MM.1S (cell line): ENCODE data around the gene RTF1.

Experiments
- DNase-seq: peaks from one replicate; pipeline ENCODE4 v3.0.0-alpha.2; 2015
- H2AFZ ChIP-seq: fragments of 300-600 bp; sonication (generic); 2 replicates; pipeline ENCODE4 v1.6.0; 2016; ENCODE audit warnings: antibody characterized with exemption, low read length
- H3F3A ChIP-seq: fragments of 300-600 bp; sonication (generic); 2 replicates; pipeline ENCODE4 v1.6.1; 2016; ENCODE audit warnings: mild to moderate bottlenecking, antibody characterized with exemption, low read length, moderate library complexity, mixed read lengths; ENCODE audit not compliant: insufficient read depth
- H3K27ac ChIP-seq: fragments of 300-600 bp; sonication (generic); 2 replicates; pipeline ENCODE4 v1.5.1; 2016; ENCODE audit warnings: mild to moderate bottlenecking, low read length
- H3K27me3 ChIP-seq: fragments of 300-600 bp; sonication (generic); replicated peaks from 2 replicates; pipeline ENCODE4 v1.6.0; 2016; ENCODE audit warnings: low read length; ENCODE audit not compliant: insufficient read depth
- H3K36me3 ChIP-seq: fragments of 300-600 bp; sonication (generic); replicated peaks from 2 replicates; pipeline ENCODE4 v1.6.1; 2016; ENCODE audit warnings: mild to moderate bottlenecking, low read length, mixed read lengths; ENCODE audit not compliant: insufficient read depth
- H3K4me1 ChIP-seq: fragments of 300-600 bp; sonication (generic); 2 replicates; pipeline ENCODE4 v1.6.1; 2016; ENCODE audit warnings: low read length, mixed read lengths
- H3K4me2 ChIP-seq: fragments of 300-600 bp; sonication (generic); 2 replicates; pipeline ENCODE4 v1.6.0; 2016; ENCODE audit warnings: low read depth, low read length
- H3K4me3 ChIP-seq: fragments of 300-600 bp; sonication (generic); 2 replicates; pipeline ENCODE4 v1.5.1; 2016; ENCODE audit warnings: low read length, mixed read lengths
- H3K79me2 ChIP-seq: fragments of 300-600 bp; sonication (generic); 2 replicates; pipeline ENCODE4 v1.6.1; 2016; ENCODE audit warnings: mixed run types, low read length, mixed read lengths
- H3K9ac ChIP-seq: fragments of 300-600 bp; sonication (generic); 2 replicates; pipeline ENCODE4 v1.6.1; 2016; ENCODE audit warnings: low read length, mixed read lengths
- H3K9me2 ChIP-seq: fragments of 300-600 bp; sonication (generic); replicated peaks from 2 replicates; pipeline ENCODE4 v1.6.1; 2016; ENCODE audit warnings: mild to moderate bottlenecking, low read length, mixed read lengths; ENCODE audit not compliant: insufficient read depth
- H3K9me3 ChIP-seq: fragments of 300-600 bp; sonication (generic); replicated peaks from 2 replicates; pipeline ENCODE4 v1.6.1; 2016; ENCODE audit warnings: mild to moderate bottlenecking, low read length, mixed read lengths; ENCODE audit not compliant: insufficient read depth
- H4K20me1 ChIP-seq: fragments of 300-600 bp; sonication (generic); 2 replicates; pipeline ENCODE4 v1.6.1; 2016; ENCODE audit warnings: mild to moderate bottlenecking, low read length, moderate library complexity, mixed read lengths; ENCODE audit not compliant: insufficient read depth
- CTCF ChIP-seq: fragments of 300-600 bp; sonication (generic); IDR thresholded peaks from 2 replicates; pipeline ENCODE4 v1.5.1; 2016; ENCODE audit warnings: antibody characterized with exemption, low read length, mixed read lengths
- EZH2 ChIP-seq: fragments of 300-600 bp; sonication (generic); optimal IDR thresholded peaks from 2 replicates; pipeline ENCODE3; 2017; ENCODE audit warnings: low read depth, mild to moderate bottlenecking, antibody characterized with exemption, low read length, mixed read lengths
- EZH2phosphoT487 ChIP-seq: fragments of 300-600 bp; sonication (generic); IDR thresholded peaks from 2 replicates; pipeline ENCODE4 v1.6.1; 2018; ENCODE audit warnings: antibody characterized with exemption, low read length

The RTF1 gene

GRCh38 chr15:41523097-41523496 is 106.2 kb downstream of the RTF1 start:
- Histone ChIP-seq H3K27ac (no peak overlapping the region), H3K4me3 (no peak overlapping the region), H3K79me2 (no peaks in the 10 kb centered on the region), H3K4me1 (no peaks in the 10 kb centered on the region), H3K9me2 (no peaks in the 10 kb centered on the region), H2AFZ (no peak overlapping the region), H3K36me3 (no peaks in the 10 kb centered on the region), H3K27me3 (no peaks in the 10 kb centered on the region), H3K4me2 (no peak overlapping the region), H3K9ac (no peak overlapping the region), H3F3A (no peaks in the 10 kb centered on the region), H3K9me3 (no peaks in the 10 kb centered on the region), H4K20me1 (no peaks in the 10 kb centered on the region)
- TF ChIP-seq CTCF = no peak
- TF ChIP-seq EZH2phosphoT487 = no peak
- TF ChIP-seq EZH2 = no peak
- no peak for DNase-seq

GRCh38 chr15:41530363-41530956 is 113.6 kb downstream of the RTF1 start:
- Histone ChIP-seq H2AFZ (no peak overlapping the region), H3K4me3 (no peak overlapping the region), H3K27me3 (no peaks in the 10 kb centered on the region), H3K9me3 (no peaks in the 10 kb centered on the region), H4K20me1 (no peaks in the 10 kb centered on the region), H3K4me2 (no peak overlapping the region), H3K27ac (no peak overlapping the region), H3K9me2 (no peaks in the 10 kb centered on the region), H3K4me1 (no peaks in the 10 kb centered on the region), H3F3A (no peaks in the 10 kb centered on the region), H3K79me2 (no peaks in the 10 kb centered on the region), H3K36me3 (no peaks in the 10 kb centered on the region), H3K9ac (no peak overlapping the region)
- DNase-seq = no peak
- TF ChIP-seq CTCF (no peak), EZH2 (no peak), EZH2phosphoT487 (no peak)
